ENCODE data around the gene WIPF3. TPM values are rescaled to one million over a fixed set of nuclear protein-coding genes. Genes with fewer than 3 reads are reported as not detected.
A peak's percentile ranks its signal among the peaks of the same experiment; 100 is the strongest.

The WIPF3 gene
- total and polyA plus RNA-seq, 2 donors (not counting 1 experiment from before 2014, with no cell fraction given): not detected

- Histone ChIP-seq H2AFZ (ENCODE audit: insufficient read depth, low read depth, low read length, poor library complexity, severe bottlenecking) (no peak overlapping the region), H3K27ac (ENCODE audit: low read length in 2 of 2) (no peak overlapping the region), H3K4me2 (replicated peaks; ENCODE audit: low read depth, low read length, poor library complexity, severe bottlenecking) (no peak overlapping the region), H3K9me3 (ENCODE audit: control extremely low read depth in 1 of 3, control insufficient read depth in 2 of 3, insufficient read depth in 1 of 3, low read length in 2 of 3) (no peaks in the 10 kb centered on the region), H3K79me2 (ENCODE audit: control insufficient read depth, insufficient read depth, low read length) (no peaks in the 10 kb centered on the region), H3K9ac (ENCODE audit: low read length) (no peak overlapping the region), H3K4me1 (ENCODE audit: control insufficient read depth in 2 of 2, insufficient read depth in 2 of 2, low read length in 2 of 2) (no peaks in the 10 kb centered on the region), H4K20me1 (ENCODE audit: control insufficient read depth, insufficient read depth, low read length, poor library complexity, severe bottlenecking) (peaks cover 3% of the 10 kb centered on the region), H3K4me3 (ENCODE audit: control extremely low read depth in 1 of 5, extremely low read depth in 1 of 5, insufficient read depth in 1 of 5, low read depth in 2 of 5, low read length in 4 of 5) (no peak overlapping the region), H3K36me3 (replicated peaks in 1 of 2; ENCODE audit: control extremely low read depth in 1 of 2, control insufficient read depth in 1 of 2, extremely low read depth in 1 of 2, insufficient read depth in 2 of 2, low read length in 1 of 2) (peaks cover 0 to 17% of the 10 kb centered on the region in 2 experiments), H3K27me3 (replicated peaks in 1 of 4; ENCODE audit: control extremely low read depth in 1 of 4, control insufficient read depth in 3 of 4, insufficient read depth in 4 of 4, low read length in 3 of 4) (no peaks in the 10 kb centered on the region)
- Mint-ChIP-seq H3K4me3 (no peak overlapping the region), H3K27me3 (no peaks in the 10 kb centered on the region), H3K9me3 (ENCODE audit: insufficient read depth) (no peaks in the 10 kb centered on the region), H3K4me1 (no peaks in the 10 kb centered on the region), H3K27ac (no peak overlapping the region)
- ChIA-PET CTCF (interaction anchor here (1.2 kb wide), 1 partner anchor 153 kb away, joined by 3 read pairs; no protein-coding TSS in a partner anchor), POLR2A (no interaction called here)
- no peak for DNase-seq
- TF ChIP-seq EZH2 (IDR thresholded peaks at IDR 0.05; ENCODE audit: borderline replicate concordance, insufficient read depth, low read depth, low read length, poor library complexity, severe bottlenecking) (no peak), CTCF (IDR thresholded peaks at IDR 0.05) (no peak)
- intact Hi-C loops (cut with micrococcal nuclease): no loop called here
- WGBS (ENCODE audit: insufficient coverage): 84% methylated on average over 2 of the region's 4 CpGs
- ATAC-seq (ENCODE audit: low read depth): no peak
These were observed 111.3 kb downstream of the WIPF3 start for GRCh38 chr7:29917641-29918040.

- no peak overlapping the region for H2AFZ ChIP-seq (ENCODE audit: insufficient read depth, low read depth, low read length, poor library complexity, severe bottlenecking)
- ATAC-seq (ENCODE audit: low read depth) (no peak), DNase-seq (no peak)
- CTCF ChIA-PET: interaction anchor here (0.7 kb wide), 1 partner anchor 9 kb away, joined by 3 read pairs; no protein-coding TSS in a partner anchor
- H3K4me2 ChIP-seq (replicated peaks; ENCODE audit: low read depth, low read length, poor library complexity, severe bottlenecking): no peak overlapping the region
- H3K79me2 ChIP-seq (ENCODE audit: control insufficient read depth, insufficient read depth, low read length): no peaks in the 10 kb centered on the region
- Mint-ChIP-seq H3K4me1 (no peaks in the 10 kb centered on the region), H3K9me3 (ENCODE audit: insufficient read depth) (no peaks in the 10 kb centered on the region), H3K27me3 (no peaks in the 10 kb centered on the region), H3K27ac (peak overlapping the region; percentile 32), H3K4me3 (no peak overlapping the region)
- no peaks in the 10 kb centered on the region for H3K9me3 ChIP-seq (ENCODE audit: control extremely low read depth in 1 of 3, control insufficient read depth in 2 of 3, insufficient read depth in 1 of 3, low read length in 2 of 3)
- H3K36me3 ChIP-seq (replicated peaks in 1 of 2; ENCODE audit: control extremely low read depth in 1 of 2, control insufficient read depth in 1 of 2, extremely low read depth in 1 of 2, insufficient read depth in 2 of 2, low read length in 1 of 2): peaks cover 0 to 26% of the 10 kb centered on the region in 2 experiments
- intact Hi-C loops (cut with micrococcal nuclease): no loop called here
- no peak overlapping the region for H3K4me3 ChIP-seq (ENCODE audit: control extremely low read depth in 1 of 5, extremely low read depth in 1 of 5, insufficient read depth in 1 of 5, low read depth in 2 of 5, low read length in 4 of 5)
- H3K27me3 ChIP-seq (replicated peaks in 1 of 4; ENCODE audit: control extremely low read depth in 1 of 4, control insufficient read depth in 3 of 4, insufficient read depth in 4 of 4, low read length in 3 of 4): no peaks in the 10 kb centered on the region
- WGBS (ENCODE audit: insufficient coverage): 96% methylated on average over 4 of the region's 4 CpGs
- POLR2A ChIA-PET: no interaction called here
- H3K9ac ChIP-seq (ENCODE audit: low read length): no peak overlapping the region
- H4K20me1 ChIP-seq (ENCODE audit: control insufficient read depth, insufficient read depth, low read length, poor library complexity, severe bottlenecking): peaks cover 3% of the 10 kb centered on the region
- no peaks in the 10 kb centered on the region for H3K4me1 ChIP-seq (ENCODE audit: control insufficient read depth in 2 of 2, insufficient read depth in 2 of 2, low read length in 2 of 2)
- H3K27ac ChIP-seq (ENCODE audit: low read length in 2 of 2): no peak overlapping the region
- TF ChIP-seq CTCF (IDR thresholded peaks at IDR 0.05) (no peak), EZH2 (IDR thresholded peaks at IDR 0.05; ENCODE audit: borderline replicate concordance, insufficient read depth, low read depth, low read length, poor library complexity, severe bottlenecking) (no peak)
These were observed 112.5 kb downstream of the WIPF3 start for GRCh38 chr7:29918850-29919249.
